Calu3 (cell line): ENCODE data around the gene CCDC159. TPM values are rescaled to one million over a fixed set of nuclear protein-coding genes. Genes with fewer than 3 reads are reported as not detected.

Source experiments
- BruUV-seq: library from RNA; stranded (reverse); fragments of 400-500 nt; replicated peaks from 2 replicates; lab custom pipeline; 2021; lab: Mats Ljungman, UMichigan
- CTCF ChIA-PET: fragments of 300-600 bp; sonication (Branson Sonifier 250); formaldehyde crosslinking; loops from one replicate; lab custom pipeline; 2022; ENCODE audit warnings: antibody characterized with exemption; lab: Charles Lee
- DNase-seq: peaks from one replicate; pipeline ENCODE4 v3.0.0; 2022
- H3K27ac Mint-ChIP-seq: one replicate; pipeline ENCODE4 v1.8.0; 2022; ENCODE audit warnings: mixed read lengths; ENCODE audit not compliant: unreplicated experiment
- H3K27me3 Mint-ChIP-seq: one replicate; pipeline ENCODE4 v1.8.0; 2022; ENCODE audit warnings: mixed read lengths; ENCODE audit not compliant: unreplicated experiment
- H3K36me3 Mint-ChIP-seq: one replicate; pipeline ENCODE4 v1.8.0; 2022; ENCODE audit warnings: mild to moderate bottlenecking, moderate library complexity, mixed read lengths; ENCODE audit not compliant: insufficient read depth, unreplicated experiment
- H3K4me1 Mint-ChIP-seq: one replicate; pipeline ENCODE4 v1.8.0; 2022; ENCODE audit warnings: mild to moderate bottlenecking, low read depth, mixed read lengths; ENCODE audit not compliant: unreplicated experiment
- H3K4me3 Mint-ChIP-seq: one replicate; pipeline ENCODE4 v1.8.0; 2022; ENCODE audit warnings: mild to moderate bottlenecking, low read depth, moderate library complexity, mixed read lengths; ENCODE audit not compliant: unreplicated experiment
- H3K9me3 Mint-ChIP-seq: one replicate; pipeline ENCODE4 v1.8.0; 2022; ENCODE audit warnings: low read depth, mixed read lengths; ENCODE audit not compliant: unreplicated experiment
- CTCF ChIP-seq: fragments of 200-600 bp; IDR thresholded peaks from one replicate; pipeline ENCODE4 v1.8.0; 2022; ENCODE audit warnings: antibody characterized with exemption; ENCODE audit not compliant: unreplicated experiment
- intact Hi-C: fragments of 100-400 bp; cut with micrococcal nuclease; formaldehyde crosslinking; loops from one replicate; pipeline ENCODE4 v1.10.0; 2022; ENCODE audit not compliant: unreplicated experiment
- total RNA-seq: library from RNA; stranded (reverse); gene quantifications from 2 replicates; pipeline ENCODE4 v1.2.3, GENCODE V29; 2022

The CCDC159 gene
- total RNA-seq, 1 experiment from 2014 or later: 11.8 TPM

DNA sequence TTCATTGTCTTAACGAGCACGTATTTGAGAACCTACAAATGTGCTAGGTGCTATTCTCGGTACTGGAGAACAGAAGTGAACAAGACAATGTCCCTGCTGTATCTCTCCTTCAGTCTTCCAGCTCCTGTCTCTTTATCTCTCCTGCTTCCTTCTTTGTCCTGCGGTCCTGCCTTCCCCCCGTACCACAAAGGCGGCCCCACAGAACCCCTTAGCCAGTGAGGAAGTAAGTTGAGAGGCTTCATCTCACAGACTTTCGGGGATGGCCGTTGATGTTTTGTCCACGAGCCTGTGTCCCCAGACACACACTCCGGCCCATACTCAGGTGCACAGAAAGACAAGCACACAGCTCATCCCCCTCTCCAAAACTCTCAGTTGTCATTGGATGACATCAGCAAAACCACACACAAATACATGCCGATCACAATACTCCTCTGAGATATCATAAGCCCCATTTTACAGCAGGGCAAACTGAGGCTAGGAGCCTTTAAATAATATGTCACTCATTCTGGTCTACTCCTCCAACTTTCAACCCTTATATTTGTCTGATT lies 27.6 kb downstream of the CCDC159 start:
- Mint-ChIP-seq H3K36me3 (peaks cover 10% of the 10 kb centered on the region), H3K4me1 (peaks cover 9% of the 10 kb centered on the region), H3K4me3 (no peak overlapping the region), H3K9me3 (no peaks in the 10 kb centered on the region), H3K27ac (no peak overlapping the region), H3K27me3 (no peaks in the 10 kb centered on the region)
- intact Hi-C loops: loop anchor here (10.0 kb wide), 1 partner anchor 49 kb away; no protein-coding TSS in a partner anchor
- CTCF ChIA-PET: interaction anchor here (1.4 to 1.7 kb wide), 3 partner anchors 9 to 80 kb away, joined by 6 to 18 read pairs (median 6); no protein-coding TSS in a partner anchor
- BruUV-seq: no TSS peak
- TF ChIP-seq CTCF: no peak
- DNase-seq: no peak

DNA sequence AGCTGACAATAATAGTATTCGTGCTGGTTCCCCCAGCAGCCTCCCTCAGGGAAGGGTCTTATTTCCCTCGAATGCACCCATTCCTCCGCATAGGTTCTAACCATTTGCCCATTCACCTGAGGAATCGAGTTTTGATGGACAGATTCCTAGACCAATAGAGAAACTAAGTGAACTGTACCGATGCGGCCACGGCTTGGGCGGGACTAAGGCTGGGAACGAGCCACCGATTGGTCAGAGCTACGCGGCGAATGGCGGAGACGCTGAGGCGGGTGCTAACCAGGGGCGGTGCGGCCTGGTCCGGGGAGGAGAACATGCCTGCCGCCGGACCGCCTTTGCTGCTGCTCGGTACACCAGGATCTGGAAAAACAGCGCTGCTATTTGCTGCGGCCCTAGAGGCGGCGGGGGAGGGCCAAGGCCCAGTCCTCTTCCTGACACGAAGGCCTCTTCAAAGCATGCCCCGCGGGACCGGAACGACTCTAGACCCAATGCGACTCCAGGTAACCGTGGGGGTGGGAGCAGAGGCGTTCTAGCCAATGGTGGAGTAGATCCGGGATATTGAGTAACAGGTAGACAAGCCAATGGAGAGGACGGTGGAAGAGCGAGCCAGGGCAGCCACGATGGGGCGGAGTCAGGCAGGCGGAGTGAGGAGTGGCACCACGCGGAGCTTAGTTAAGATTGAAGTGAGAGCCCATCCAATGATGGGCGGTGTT lies 28.3 kb downstream of the CCDC159 start, which contains the start of gene SWSAP1:
Gene SWSAP1, plus strand, starts transcription at position 234 of the 710 bp plus-strand sequence. Its CDS starts 15 bp downstream, at position 249.
- no peaks in the 10 kb centered on the region for H3K9me3 Mint-ChIP-seq

DNA sequence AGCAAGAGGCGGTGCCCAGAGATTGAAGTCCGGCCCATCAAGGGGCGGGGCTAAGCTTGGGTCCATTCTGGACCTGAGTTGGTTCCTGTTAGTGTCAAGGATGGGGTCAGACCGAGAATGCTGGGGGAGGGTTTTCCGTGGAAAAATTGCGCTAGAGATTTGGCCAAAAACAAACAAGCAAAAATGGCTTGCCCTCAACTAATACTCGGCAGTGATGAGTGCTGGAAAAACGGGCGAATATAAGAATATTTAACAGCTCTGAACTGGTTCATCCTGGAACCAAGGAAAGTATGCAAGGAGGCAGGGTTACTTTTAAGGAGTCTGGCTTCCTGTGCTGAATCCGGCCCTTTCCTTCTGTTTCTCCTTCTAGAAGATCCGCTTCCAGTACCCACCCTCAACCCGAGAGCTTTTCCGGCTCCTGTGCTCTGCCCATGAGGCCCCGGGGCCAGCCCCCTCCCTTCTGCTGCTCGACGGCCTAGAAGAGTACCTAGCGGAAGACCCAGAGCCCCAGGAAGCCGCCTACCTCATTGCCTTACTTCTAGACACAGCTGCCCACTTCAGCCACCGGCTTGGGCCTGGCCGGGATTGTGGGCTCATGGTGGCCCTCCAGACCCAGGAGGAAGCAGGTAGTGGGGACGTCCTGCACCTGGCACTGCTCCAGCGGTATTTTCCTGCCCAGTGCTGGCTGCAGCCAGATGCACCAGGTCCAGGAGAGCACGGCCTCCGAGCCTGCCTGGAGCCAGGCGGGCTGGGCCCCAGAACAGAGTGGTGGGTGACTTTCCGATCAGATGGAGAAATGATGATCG lies 29.0 kb downstream of the CCDC159 start:
- no peak overlapping the region for H3K27ac Mint-ChIP-seq
- no peaks in the 10 kb centered on the region for H3K9me3 Mint-ChIP-seq
- intact Hi-C loops: loop anchor here (10.0 kb wide), 1 partner anchor 51 kb away; no protein-coding TSS in a partner anchor
- DNase-seq: peak; percentile 7
- H3K36me3 Mint-ChIP-seq: peaks cover 15% of the 10 kb centered on the region
- TSS peak; percentile 89 for BruUV-seq
- CTCF ChIA-PET: interaction anchor here (0.6 to 1.7 kb wide), 10 partner anchors 8 to 436 kb away, joined by 3 to 18 read pairs (median 4); partner anchors contain the start of genes CCDC159, ODAD3, PRKCSH and TSPAN16
- no peak overlapping the region for H3K4me3 Mint-ChIP-seq
- H3K4me1 Mint-ChIP-seq: peaks cover 16% of the 10 kb centered on the region
- no peak for TF ChIP-seq CTCF
- no peaks in the 10 kb centered on the region for H3K27me3 Mint-ChIP-seq

More for the DNA sequence above, 28.3 kb downstream of the CCDC159 start, which contains the start of gene SWSAP1:
- no peaks in the 10 kb centered on the region for H3K27me3 Mint-ChIP-seq
- H3K4me1 Mint-ChIP-seq: peaks cover 9% of the 10 kb centered on the region
- no peak within 1 kb of the TSS for H3K4me3 Mint-ChIP-seq
- peak; percentile 93 for DNase-seq
- TF ChIP-seq CTCF: no peak
- peaks cover 10% of the 10 kb centered on the region for H3K36me3 Mint-ChIP-seq
- CTCF ChIA-PET: interaction anchor here (0.6 to 1.7 kb wide), 10 partner anchors 8 to 435 kb away, joined by 3 to 18 read pairs (median 4); partner anchors contain the start of genes CCDC159, ODAD3, PRKCSH and TSPAN16
- intact Hi-C loops: loop anchor here (10.0 kb wide), 1 partner anchor 50 kb away; no protein-coding TSS in a partner anchor
- TSS peak; percentile 80 for BruUV-seq
- H3K27ac Mint-ChIP-seq: no peak within 1 kb of the TSS

GRCh38 chr19:11377237-11377636 lies 30.9 kb downstream of the CCDC159 start:
- no peak for DNase-seq
- H3K27ac Mint-ChIP-seq: peak overlapping the region; percentile 91
- BruUV-seq: no TSS peak
- no peak for TF ChIP-seq CTCF
- CTCF ChIA-PET: interaction anchor here (0.6 kb wide), 1 partner anchor 166 kb away, joined by 8 read pairs; no protein-coding TSS in a partner anchor
- intact Hi-C loops: loop anchor here (10.0 kb wide), 1 partner anchor 52 kb away; no protein-coding TSS in a partner anchor
- peaks cover 32% of the 10 kb centered on the region for H3K36me3 Mint-ChIP-seq
- peaks cover 29% of the 10 kb centered on the region for H3K4me1 Mint-ChIP-seq
- H3K4me3 Mint-ChIP-seq: no peak overlapping the region
- H3K9me3 Mint-ChIP-seq: no peaks in the 10 kb centered on the region
- H3K27me3 Mint-ChIP-seq: no peaks in the 10 kb centered on the region
